ENCODE results near the gene GOLM1.

GOLM1 gene

GRCh38 chr9:85981369-85981768 is 118.0 kb downstream of the GOLM1 start:
- no peak for DNase-seq (ENCODE audit: low read depth)

GRCh38 chr9:85978496-85978895 is 120.9 kb downstream of the GOLM1 start:
- no peak for DNase-seq (ENCODE audit: low read depth)

Measured in fibroblast of gingiva (primary cell).